Activated CD4-positive, CD25-positive, alpha-beta regulatory T cell (primary cell): ENCODE measurements around the gene PEAK1.
"Not testable (repeated sequence)": the region's sequence is repeated elsewhere in the genome, so short reads cannot be mapped to it uniquely, and the experiment has no call there.

ENCODE experiments used
- DNase-seq, 4 experiments: peaks; one replicate each; lab custom pipeline; 2025; lab: John Stamatoyannopoulos, UW

The PEAK1 gene

DNA sequence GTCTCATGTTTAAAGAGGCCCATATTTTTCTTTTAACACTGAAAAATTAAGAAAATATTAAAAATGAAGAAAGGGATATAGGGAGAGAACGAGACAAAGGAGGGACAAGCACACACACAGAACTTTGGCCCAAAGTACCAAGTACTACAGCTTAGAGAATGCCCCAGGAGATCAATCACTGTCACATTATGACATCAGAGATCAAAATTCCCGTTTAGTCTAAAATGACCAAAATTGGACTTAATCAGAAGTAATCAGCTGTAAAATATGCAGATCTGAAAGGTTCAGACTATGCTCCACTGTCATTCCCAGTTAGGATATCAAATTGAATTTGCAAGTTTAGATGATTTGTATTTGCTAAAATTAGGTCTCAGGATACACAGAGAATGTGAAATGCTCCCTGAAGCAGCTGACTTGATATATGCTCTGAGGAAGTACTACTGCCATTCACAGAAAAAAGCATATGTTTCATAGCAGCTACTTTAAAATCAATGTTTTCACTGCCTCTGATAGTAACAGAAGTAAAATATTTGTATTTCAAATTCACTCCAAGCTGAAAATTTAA, 123.0 kb downstream of the PEAK1 start:
- no peak for DNase-seq

DNA sequence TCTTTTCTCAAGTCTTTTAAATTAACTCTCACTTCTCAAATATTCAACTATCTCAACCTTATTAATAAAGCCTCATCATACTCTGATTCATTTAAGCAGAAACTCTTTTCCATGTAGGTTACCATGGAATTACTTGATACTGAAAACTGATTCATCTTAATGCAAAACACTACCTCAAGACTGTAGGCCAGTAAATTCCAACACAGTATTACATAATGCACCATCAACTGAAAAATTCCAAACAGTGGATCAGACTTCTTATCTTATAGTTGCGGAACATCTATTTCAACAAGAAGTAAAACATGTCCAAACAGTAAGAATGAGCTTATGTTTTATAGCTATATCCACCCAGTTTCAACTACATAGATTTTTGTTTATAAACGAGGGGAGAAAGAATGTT, 124.5 kb downstream of the PEAK1 start:
- no peak for DNase-seq

DNA sequence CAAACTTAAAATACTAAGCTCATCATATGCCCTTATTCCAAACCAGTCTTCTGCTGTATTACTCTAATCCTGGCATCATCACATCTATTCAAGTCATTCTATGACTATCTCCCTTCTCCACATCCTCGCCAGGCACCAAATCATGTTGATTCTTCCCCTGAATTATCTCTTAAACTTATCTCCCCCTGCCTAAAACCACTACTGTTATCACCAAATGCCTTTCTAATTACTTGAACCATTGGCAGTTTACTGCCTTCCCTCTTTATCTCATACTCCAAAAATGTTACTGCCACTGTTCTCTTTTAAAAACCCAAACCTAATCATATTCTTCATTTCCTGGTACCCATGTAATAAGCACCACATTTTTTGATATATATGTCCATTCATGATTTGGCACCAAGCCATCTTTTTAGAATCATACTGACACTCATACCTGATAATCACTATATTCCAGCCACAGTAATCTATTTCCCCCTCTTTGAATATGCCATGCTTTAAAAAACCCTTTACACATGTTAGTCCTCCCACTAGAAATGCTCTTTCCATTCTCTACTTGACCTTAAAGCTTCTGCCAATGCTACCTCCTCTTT, 126.8 kb downstream of the PEAK1 start:
- DNase-seq = no peak

DNA sequence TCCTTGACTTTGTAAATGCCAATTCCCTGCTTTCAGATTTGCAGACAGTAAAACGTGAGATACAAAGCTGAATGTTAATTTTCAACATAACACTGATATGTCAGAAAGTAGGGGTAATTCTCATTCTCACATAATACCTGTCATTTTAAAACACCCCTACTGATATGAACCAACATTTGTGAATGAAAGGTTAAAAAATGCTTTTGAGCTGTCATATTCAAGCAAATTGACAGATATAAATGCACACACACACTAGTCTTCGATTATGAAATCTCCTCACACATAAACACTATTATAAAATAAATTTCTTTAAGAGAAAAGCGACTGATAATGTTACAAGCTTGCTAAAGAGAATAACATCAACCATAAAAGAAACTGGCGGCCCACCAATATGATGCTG, 128.8 kb downstream of the PEAK1 start:
- DNase-seq = no peak

DNA sequence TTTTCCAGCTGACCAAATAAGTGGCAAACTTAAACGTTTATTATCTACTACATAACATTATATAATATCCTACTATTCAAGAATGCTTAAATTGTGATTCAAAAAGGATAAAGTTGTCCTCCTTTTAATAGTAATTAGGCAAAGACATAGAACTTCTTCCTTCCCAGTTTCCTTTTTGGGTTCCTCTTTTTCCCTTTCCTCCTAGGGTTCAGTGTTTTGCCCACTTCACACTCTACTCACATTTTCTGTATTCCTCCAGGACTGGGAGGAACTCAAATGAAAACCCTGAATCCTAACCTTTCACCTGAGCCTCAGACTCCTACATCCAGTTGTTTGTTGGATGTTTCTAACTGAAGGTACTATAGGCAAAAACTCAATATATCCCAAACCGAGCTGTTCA, 132.5 kb downstream of the PEAK1 start:
- no peak for DNase-seq

DNA sequence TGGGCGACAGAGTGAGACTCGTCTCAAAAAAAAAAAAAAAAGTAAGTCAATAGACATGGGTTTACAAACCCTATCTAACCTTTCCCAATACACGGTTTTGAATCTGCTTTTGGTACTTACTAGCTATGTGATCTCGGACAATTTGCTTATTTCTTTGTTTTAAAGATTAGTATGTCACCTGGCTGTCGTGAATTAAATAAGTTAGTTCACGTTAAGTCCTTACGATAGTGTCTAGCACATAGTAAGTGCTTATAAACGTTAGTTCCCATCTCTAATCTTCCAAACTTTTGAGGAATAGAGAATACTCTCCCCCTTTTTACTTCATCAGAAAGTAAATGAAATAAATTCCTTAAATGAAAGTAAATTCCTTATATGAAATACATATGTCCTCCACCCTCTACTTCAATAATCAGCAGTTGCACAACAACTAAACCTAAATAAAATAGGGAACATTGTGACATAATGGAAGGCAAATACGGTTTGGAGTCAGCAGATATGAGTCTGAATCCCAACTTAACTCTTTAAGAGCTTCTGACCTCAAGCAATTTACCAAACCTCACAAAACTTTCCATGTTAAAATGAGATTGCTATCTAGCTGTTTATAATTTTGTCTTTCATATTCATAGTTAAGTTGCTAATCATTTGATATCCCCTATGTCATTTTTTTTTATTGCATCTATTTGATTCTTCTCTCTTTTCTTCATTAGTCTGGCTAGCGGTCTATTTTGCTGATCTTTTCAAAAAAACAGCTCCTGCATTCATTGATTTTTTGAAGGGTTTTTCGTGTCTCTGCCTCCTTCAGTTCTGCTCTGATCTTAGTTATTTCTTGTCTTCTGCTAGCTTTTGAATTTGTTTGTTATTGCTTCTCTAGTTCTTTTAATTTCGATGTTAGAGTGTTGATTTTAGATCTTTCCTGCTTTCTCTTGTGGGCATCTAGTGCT, 134.6 kb downstream of the PEAK1 start:
- DNase-seq = no peak

DNA sequence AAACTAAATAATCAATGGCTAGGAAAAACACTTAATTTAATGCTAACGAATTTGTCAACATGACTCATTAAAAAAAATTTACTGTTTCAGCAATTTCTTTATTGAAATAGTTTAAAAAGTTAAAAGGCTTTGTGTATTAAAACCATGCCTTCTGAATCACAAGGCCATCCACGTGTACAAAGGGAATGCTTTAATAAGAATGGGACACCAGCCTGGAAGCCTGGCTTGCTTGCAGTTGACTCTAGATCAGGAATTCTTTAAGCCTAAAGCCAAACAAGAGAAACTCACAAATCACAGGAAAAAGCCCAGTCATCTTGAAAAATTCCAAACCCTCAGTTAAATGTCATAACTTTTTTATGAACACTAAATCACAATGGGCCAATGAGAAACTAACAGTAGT, 137.6 kb downstream of the PEAK1 start:
- DNase-seq = no peak

DNA sequence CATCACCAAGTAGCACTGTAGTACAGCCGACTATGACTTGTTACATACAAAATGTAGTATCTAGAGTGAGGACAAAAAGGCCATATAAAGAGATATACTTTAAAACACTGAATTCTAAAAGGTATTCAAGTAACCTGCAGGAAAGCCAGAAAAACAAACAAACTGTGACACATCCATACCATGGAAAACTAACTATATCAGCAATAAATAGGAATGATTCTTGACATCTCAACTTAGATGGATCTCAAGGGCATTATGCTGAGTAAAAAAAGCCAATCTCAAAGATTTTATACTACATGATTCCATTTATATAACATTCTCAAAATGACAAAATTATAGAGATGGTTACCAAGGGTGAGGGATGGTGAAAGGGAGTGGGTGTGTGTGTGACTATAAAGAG, 143.0 kb downstream of the PEAK1 start:
- no peak for DNase-seq

DNA sequence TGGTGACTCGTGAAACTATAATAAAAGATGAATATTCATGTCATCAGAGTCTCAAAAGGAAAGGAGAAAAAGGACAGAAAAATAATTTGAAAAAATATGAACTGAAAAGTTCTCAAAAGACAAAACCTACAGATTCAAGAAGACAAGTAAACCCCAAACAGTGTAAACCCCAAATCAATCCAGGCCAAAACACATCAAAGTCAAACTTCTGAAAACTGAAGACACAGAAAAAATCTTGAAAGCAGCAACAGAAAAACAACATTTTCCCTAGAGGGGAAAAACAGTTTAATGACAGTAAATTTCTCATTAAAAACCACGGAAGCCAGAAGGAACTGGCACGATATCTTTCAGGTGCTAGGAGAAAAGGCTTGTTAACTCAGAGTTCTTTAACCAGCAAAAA, 143.8 kb downstream of the PEAK1 start:
- DNase-seq = no peak

DNA sequence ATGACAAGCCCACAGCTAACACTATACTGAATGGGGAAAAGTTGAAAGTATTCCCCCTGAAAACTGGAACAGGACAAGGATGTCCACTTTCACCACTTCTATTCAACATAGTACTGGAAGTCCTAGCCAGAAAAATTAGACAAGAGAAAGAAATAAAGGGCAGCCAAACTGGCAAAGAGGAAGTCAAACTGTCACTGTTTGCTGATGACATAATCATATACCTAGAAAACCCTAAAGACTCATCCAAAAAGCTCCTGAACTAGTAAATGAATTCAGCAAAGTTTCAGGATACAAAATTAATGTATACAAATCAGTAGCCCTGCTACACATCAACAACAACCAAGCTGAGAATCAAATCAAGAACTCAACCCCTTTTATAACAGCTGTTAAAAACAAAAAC, 146.8 kb downstream of the PEAK1 start:
- DNase-seq = not testable (repeated sequence)

DNA sequence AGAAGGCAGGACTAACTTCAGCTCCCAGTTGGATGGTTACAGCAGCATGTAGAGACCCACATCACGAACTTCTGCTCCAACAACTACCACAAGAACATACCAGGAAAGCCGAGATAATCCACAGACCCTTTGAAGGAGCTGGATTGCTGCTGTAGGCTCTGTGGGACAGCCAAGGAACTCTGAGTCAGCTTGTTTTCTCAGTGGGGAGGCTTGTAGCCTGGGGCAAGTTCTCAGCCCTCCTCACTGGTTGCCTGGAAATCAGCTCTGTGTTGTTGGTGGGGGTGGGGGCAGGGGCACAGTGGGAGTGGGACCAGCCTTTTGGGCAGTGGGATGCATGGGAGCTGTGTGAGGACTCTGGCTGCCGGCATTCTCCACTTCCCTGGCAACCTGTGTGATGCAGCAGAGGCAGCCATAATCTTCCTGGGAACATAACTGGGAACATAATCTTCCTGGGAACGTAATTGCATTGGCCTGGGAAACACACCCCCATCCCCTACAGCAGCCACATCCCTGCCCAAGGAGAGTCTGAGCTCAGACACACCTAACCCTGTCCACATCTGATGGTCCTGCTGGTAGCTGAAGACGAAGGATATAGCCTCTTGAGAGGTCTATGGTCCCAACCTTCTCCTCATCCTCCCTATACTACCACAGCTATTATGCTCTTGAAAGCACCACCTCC, 153.1 kb downstream of the PEAK1 start:
- no peak for DNase-seq

DNA sequence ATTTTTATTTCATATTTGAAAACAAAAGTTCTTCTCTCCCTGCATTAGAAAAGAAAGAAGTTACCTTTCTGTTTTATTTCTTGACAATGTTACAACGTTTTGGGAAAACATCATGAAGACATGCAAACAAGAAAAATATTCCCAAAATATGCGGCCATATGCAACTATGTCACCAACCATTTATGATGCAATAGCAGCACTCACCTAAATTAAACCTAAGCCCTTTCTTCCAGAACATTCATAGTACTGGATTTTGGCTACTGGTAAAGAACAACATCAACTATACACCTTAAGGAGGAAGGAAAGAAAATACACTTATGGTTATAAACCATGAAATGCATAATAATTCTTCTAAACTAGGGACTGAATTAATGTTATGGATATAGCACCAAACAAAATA, 164.5 kb downstream of the PEAK1 start:
- no peak for DNase-seq

DNA sequence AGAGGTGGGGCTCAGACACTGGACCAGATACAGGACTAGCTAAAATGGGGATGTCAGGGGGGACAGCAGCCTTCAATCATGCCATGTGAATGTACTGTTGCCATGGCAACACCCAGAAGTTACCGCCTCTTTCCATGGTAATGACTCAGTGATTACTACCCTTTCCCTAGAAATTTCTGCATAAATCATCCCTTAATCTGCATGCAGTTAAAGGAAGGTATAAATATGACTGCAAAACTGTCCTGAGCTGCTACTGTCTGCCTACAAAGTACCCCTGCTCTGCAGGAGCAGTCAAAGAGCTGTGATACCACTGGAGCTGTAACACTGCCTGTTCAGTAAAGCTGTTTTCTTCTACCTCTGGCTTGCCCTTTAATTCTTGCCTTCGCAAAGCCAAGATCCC, 168.2 kb downstream of the PEAK1 start:
- no peak for DNase-seq

DNA sequence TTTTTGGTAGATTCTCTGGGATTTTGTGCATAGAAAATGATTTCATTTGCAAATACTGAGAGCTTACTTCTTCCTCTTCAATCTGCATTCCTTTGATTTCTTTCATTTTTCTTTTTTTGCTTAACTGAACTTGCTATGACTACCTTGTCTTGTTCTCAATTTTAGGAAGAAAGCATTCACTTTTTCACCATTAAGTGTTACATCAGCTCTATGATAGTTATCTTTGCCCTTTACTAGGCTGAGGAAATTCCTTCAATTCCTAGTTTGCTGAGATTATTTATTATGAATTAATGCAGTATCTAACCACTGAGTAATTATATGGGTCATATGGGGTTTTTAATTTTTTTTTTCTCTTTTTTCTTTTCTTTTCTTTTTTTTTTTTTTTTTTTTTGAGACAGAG, 172.8 kb downstream of the PEAK1 start:
- no peak for DNase-seq

DNA sequence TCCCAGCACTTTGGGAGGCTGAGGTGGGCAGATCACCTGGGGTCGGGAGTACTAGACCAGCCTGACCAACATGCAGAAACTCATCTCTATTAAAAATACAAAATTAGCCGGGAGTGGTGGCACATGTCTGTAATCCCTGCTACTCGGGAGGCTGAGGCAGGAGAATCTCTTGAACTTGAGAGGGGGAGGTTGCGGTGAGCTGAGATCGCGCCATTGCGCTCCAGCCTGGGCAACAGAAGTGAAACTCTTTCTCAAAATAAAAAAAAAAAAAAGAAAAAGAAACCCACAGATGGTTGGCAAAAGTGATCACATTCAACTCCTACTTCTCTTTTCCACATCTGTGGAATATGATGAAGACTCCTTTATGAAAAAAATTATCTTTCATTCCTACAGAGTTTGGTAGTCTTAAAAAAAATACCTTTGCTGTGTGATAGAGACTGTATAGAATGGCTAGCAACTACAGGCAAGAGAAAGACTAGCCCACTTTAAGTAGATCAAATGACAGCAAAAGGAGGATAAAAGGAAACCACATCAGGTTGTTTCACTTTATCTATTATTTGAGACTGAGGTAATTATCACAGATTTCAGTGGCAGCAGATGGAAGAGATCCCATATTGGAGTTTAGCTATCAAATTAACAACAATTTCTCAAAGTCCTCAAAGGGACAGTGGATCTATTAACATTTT, 176.0 kb downstream of the PEAK1 start:
- no peak for DNase-seq

DNA sequence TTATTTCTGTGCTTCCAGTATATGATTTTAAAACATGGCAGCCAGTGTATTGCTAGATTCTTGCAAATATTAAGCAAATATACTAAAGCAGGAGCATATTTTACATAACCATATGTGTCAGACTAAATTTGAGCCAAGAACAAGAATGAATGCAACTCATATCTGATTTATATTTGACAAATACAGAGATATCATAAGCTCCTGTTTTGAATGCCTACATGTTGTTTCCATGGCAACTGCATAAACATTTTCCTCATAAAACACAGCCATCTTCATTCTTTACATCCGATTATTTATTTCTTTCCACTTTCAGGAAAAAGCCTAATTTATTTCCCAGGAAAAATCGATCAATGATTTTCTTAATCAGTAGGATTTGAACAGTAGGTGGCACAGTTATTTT, 176.8 kb downstream of the PEAK1 start:
- no peak for DNase-seq

DNA sequence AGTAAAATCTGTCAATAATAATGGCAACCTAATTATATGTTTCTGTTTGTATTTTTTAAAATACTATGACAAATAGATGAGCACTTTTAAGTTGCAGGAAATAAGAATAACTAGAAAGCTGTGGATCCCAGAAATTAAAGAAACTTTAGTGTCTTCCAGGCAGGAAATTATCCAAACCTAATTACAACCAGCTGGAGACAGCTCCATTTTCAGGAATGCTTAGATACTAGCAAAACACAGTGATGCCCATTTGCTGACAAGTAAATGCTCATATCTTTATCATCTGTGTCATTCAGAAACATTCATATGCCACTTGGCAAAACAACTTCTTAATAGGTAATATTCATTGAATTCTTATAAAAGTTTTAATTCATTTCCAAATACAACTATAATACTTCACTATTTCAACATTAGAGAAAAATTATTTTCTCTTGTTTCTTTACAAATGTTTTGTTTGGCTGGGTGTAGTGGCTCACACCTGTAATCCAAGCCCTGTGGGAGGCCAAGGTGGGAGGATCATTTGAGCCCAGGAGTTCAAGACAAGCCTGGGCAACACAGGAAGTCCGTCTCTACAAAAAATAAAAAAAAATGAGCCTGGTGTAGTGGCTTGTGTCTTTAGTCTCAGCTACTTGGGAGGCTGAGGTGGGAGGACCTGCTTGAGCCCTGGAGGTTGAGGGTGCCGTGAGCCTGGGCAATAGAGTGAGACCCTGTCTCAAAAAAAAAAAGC, 179.9 kb downstream of the PEAK1 start:
- no peak for DNase-seq

DNA sequence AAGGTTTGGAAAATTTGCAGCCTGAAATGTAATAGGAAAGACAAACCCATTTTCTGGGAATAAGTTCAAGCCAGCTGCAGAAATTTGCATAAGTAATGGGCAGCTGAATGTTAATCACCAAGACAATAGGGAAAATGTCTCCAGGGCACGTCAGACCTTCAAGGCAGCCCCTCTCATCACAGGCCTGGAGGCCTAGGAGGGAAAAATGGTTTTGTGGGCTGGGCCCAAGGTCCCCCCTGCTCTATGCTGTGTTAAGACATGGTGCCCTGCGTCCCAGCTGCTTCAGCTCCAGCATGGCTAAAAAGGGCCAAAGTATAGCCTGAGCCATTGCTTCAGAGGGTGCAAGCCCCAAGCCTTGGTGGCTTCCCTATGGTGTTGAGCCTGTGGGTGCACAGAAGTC, 184.3 kb downstream of the PEAK1 start:
- DNase-seq = no peak

DNA sequence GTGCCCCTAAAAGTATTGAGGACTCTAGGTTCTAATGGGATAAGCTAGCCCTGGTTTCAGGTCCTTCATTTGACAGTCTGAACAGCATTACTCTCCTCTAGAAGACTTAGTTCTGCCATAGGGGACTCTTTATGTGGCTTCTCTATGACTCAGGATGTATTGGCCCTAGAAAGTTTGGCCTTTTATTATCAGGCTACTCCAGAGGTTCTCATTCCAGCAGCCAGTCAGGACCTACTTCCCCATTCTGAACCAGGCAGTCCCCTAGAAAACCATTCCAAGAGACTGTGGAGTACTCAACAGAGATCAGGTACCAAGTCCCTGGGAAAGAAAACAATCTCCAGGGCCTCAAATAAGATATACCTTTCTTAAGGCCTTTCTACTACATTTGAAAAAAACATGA, 191.1 kb downstream of the PEAK1 start:
- no peak for DNase-seq

DNA sequence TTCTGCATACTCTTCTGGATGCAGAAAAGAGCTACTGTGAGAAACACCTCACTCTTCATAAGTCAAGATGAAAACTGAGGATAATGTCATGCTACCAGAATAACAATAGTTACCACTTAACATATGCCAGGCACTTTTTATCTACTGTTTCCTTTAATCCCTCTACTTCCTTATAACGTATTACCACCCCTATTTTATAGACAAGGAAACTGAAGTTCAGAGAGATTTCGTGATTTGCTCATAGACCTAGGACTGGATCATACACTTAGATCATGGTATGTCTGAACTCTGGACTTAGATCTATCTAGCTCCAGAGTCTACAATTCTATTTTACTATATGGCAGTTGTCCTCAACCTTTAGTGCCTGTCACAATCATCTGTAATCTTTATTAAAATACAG, 193.3 kb downstream of the PEAK1 start:
- no peak for DNase-seq

DNA sequence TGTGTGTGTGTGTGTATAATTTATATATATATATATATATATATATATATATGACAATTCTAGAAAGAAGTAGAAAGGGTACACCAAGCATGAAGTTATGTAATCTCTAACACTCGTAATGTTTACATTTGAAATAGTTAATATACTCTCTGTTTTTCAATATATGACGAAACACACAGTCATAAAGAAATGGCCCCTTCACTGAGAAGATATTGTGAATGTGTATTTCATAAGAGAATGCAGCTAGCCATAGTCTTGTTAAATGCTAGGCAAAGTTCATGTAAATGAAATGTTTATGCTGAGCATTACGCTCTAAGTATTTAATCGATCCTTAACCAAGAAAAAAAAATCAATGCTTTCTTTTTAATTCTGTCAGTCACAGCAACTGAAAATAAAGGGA, 194.3 kb downstream of the PEAK1 start:
- DNase-seq = no peak

DNA sequence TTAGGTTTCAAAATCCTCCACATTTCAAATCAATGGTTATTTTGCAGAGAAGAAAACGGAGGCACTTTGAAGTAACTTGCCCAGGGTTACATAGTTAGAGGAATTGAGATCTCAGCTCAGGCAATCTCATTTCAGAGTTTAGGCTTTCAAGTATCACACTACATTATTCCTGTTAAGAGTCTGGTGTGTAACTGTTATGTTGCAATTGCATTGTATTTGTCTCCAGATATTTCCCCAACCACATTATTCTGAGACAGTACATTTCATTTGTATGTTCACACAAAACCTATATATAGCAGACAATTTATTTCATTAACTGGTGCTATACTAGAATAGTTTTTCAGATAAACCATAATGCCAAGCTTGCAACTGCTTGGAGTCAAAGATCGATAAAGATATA, 194.8 kb downstream of the PEAK1 start:
- DNase-seq = no peak
